HepG2 (cell line): ENCODE data around the gene CCNL1. TPM values are rescaled to one million over a fixed set of nuclear protein-coding genes. Genes with fewer than 3 reads are reported as not detected.

Experiments
- SATB2 ChIP-seq: sonication (generic); formaldehyde crosslinking; IDR thresholded peaks from 2 replicates; pipeline ENCODE4 v1.5.0; 2020; ENCODE audit warnings: missing genetic modification reagents
- SP4 ChIP-seq: sonication (generic); formaldehyde crosslinking; IDR thresholded peaks from 2 replicates; pipeline ENCODE4 v1.8.1; 2023; ENCODE audit warnings: mild to moderate bottlenecking, missing genetic modification reagents
- ZNF614 ChIP-seq: IDR thresholded peaks from 2 replicates; pipeline ENCODE4 v1.6.1; 2018; ENCODE audit warnings: missing biosample characterization, missing genetic modification reagents, inconsistent platforms, borderline replicate concordance
- ZNF788 ChIP-seq: sonication (generic); formaldehyde crosslinking; IDR thresholded peaks from 2 replicates; pipeline ENCODE4 v1.5.0; 2020; ENCODE audit warnings: mild to moderate bottlenecking, missing genetic modification reagents, borderline replicate concordance
- polyA plus RNA-seq, 8 experiments: library from polyadenylated mRNA; depleted of rRNA in 3 of 8; stranded (reverse) in 7 of 8; unstranded in 1 of 8; fragments of >200 nt; fragmentation: Illumina TruSeq in 4 of 8; extraction: Trizol in 4 of 8; gene quantifications; 2 replicates each; pipeline versions ENCODE4 v1.2.1 to v1.2.3, GENCODE V29; 2011 to 2016; ENCODE audit warnings: low read depth in 4 of 8, missing spikeins in 1 of 8, mixed read lengths in 1 of 8; ENCODE audit not compliant: insufficient read depth in 1 of 8
- total RNA-seq, 5 experiments: library from RNA; depleted of rRNA; stranded (reverse); fragments of >200 nt; fragmentation: Illumina TruSeq; extraction: Trizol; gene quantifications; 2 replicates each; pipeline ENCODE4 v1.2.3, GENCODE V29; 2016; ENCODE audit warnings: low read depth in 1 of 5
- TF ChIP-seq, protein P1 (sequence below): sonication (generic); formaldehyde crosslinking; IDR thresholded peaks from 2 replicates; pipeline ENCODE4 v1.5.1; 2020; ENCODE audit warnings: mild to moderate bottlenecking, missing genetic modification reagents, moderate library complexity
- TF ChIP-seq, protein P2 (sequence below): sonication (generic); formaldehyde crosslinking; IDR thresholded peaks from 2 replicates; pipeline ENCODE4 v1.4.0; 2020; ENCODE audit warnings: missing genetic modification reagents, borderline replicate concordance

Gene CCNL1
- total and polyA plus RNA-seq, 2 of the 13 experiments (the other 11 are each of a cell fraction or from before 2014, with no cell fraction given): 151 to 303 TPM

- TF ChIP-seq, protein P1, sequence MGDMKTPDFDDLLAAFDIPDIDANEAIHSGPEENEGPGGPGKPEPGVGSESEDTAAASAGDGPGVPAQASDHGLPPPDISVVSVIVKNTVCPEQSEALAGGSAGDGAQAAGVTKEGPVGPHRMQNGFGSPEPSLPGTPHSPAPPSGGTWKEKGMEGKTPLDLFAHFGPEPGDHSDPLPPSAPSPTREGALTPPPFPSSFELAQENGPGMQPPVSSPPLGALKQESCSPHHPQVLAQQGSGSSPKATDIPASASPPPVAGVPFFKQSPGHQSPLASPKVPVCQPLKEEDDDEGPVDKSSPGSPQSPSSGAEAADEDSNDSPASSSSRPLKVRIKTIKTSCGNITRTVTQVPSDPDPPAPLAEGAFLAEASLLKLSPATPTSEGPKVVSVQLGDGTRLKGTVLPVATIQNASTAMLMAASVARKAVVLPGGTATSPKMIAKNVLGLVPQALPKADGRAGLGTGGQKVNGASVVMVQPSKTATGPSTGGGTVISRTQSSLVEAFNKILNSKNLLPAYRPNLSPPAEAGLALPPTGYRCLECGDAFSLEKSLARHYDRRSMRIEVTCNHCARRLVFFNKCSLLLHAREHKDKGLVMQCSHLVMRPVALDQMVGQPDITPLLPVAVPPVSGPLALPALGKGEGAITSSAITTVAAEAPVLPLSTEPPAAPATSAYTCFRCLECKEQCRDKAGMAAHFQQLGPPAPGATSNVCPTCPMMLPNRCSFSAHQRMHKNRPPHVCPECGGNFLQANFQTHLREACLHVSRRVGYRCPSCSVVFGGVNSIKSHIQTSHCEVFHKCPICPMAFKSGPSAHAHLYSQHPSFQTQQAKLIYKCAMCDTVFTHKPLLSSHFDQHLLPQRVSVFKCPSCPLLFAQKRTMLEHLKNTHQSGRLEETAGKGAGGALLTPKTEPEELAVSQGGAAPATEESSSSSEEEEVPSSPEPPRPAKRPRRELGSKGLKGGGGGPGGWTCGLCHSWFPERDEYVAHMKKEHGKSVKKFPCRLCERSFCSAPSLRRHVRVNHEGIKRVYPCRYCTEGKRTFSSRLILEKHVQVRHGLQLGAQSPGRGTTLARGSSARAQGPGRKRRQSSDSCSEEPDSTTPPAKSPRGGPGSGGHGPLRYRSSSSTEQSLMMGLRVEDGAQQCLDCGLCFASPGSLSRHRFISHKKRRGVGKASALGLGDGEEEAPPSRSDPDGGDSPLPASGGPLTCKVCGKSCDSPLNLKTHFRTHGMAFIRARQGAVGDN (CRISPR knock-in tag): peak; percentile 49
- TF ChIP-seq ZNF614 (CRISPR knock-in tag): peak; percentile 89; the same call in 1 of the 2 replicates
- TF ChIP-seq SP4 (CRISPR knock-in tag): peak; percentile 25; the same call in 1 of the 2 replicates
- TF ChIP-seq ZNF788: peak; percentile 60; the same call in 1 of the 2 replicates
- no peak for TF ChIP-seq SATB2
- TF ChIP-seq, protein P2, sequence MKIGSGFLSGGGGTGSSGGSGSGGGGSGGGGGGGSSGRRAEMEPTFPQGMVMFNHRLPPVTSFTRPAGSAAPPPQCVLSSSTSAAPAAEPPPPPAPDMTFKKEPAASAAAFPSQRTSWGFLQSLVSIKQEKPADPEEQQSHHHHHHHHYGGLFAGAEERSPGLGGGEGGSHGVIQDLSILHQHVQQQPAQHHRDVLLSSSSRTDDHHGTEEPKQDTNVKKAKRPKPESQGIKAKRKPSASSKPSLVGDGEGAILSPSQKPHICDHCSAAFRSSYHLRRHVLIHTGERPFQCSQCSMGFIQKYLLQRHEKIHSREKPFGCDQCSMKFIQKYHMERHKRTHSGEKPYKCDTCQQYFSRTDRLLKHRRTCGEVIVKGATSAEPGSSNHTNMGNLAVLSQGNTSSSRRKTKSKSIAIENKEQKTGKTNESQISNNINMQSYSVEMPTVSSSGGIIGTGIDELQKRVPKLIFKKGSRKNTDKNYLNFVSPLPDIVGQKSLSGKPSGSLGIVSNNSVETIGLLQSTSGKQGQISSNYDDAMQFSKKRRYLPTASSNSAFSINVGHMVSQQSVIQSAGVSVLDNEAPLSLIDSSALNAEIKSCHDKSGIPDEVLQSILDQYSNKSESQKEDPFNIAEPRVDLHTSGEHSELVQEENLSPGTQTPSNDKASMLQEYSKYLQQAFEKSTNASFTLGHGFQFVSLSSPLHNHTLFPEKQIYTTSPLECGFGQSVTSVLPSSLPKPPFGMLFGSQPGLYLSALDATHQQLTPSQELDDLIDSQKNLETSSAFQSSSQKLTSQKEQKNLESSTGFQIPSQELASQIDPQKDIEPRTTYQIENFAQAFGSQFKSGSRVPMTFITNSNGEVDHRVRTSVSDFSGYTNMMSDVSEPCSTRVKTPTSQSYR (CRISPR knock-in tag): peak; percentile 33; the same call in 1 of the 2 replicates
Measured at GRCh38 chr3:157134620-157135191, 25.2 kb downstream of the CCNL1 start (continued).
